ENCODE results near the gene NFE2L2.
"Not testable (repeated sequence)": the region's sequence is repeated elsewhere in the genome, so short reads cannot be mapped to it uniquely, and the experiment has no call there.

Gene NFE2L2

GRCh38 chr2:177254433-177255226 lies 9.9 kb downstream of the NFE2L2 start:
- no peak for DNase-seq

GRCh38 chr2:177253704-177254103 lies 10.8 kb downstream of the NFE2L2 start:
- no peak for DNase-seq

- no peak for DNase-seq
These were observed 11.6 kb downstream of the NFE2L2 start for GRCh38 chr2:177252808-177253531.

- DNase-seq, result no peak
These were observed 13.4 kb downstream of the NFE2L2 start for GRCh38 chr2:177251165-177251542.

- DNase-seq, result no peak
These were observed 14.1 kb downstream of the NFE2L2 start for GRCh38 chr2:177250461-177250860.

GRCh38 chr2:177249038-177249437 lies 15.5 kb downstream of the NFE2L2 start:
- no peak for DNase-seq

- no peak for DNase-seq
These were observed 16.7 kb downstream of the NFE2L2 start for GRCh38 chr2:177247693-177248262.

- DNase-seq, result not testable (repeated sequence)
These were observed 17.9 kb downstream of the NFE2L2 start for GRCh38 chr2:177246523-177247030.

- DNase-seq, result no peak
These were observed 18.5 kb downstream of the NFE2L2 start for GRCh38 chr2:177246000-177246399.

- DNase-seq, result no peak
These were observed 19.5 kb downstream of the NFE2L2 start for GRCh38 chr2:177245010-177245422.

- DNase-seq, result no peak
These were observed 20.2 kb downstream of the NFE2L2 start for GRCh38 chr2:177244244-177244771.

- no peak for DNase-seq
These were observed 21.1 kb downstream of the NFE2L2 start for GRCh38 chr2:177243476-177243875.

- no peak for DNase-seq
These were observed 21.5 kb downstream of the NFE2L2 start for GRCh38 chr2:177243073-177243472.

GRCh38 chr2:177242121-177242987 lies 22.2 kb downstream of the NFE2L2 start:
- DNase-seq, result peak; percentile 56

GRCh38 chr2:177241711-177242120 lies 22.8 kb downstream of the NFE2L2 start:
- no peak for DNase-seq

- peak; percentile 43 for DNase-seq
These were observed 24.4 kb downstream of the NFE2L2 start for GRCh38 chr2:177239932-177240630.

GRCh38 chr2:177239053-177239452 lies 25.5 kb downstream of the NFE2L2 start:
- DNase-seq, result no peak

GRCh38 chr2:177237932-177238331 lies 26.6 kb downstream of the NFE2L2 start:
- no peak for DNase-seq

- no peak for DNase-seq
These were observed 28.6 kb downstream of the NFE2L2 start for GRCh38 chr2:177235855-177236437.

GRCh38 chr2:177234267-177234666 lies 30.3 kb downstream of the NFE2L2 start:
- no peak for DNase-seq

- no peak for DNase-seq
These were observed 32.3 kb downstream of the NFE2L2 start for GRCh38 chr2:177232098-177232704.

Data from NCI-H446 treated with DMSO at 0.1 percent for 48 hours (cell line).